ENCODE measurements around the gene TUBB4A.

TUBB4A gene

GRCh38 chr19:6476896-6477431 is 25.1 kb downstream of the TUBB4A start:
- TF ChIP-seq CEBPB (IDR thresholded peaks at IDR 0.05) (no peak), CREB1 (IDR thresholded peaks at IDR 0.05; ENCODE audit: low read depth) (no peak), TAF1 (IDR thresholded peaks at IDR 0.05; ENCODE audit: low read depth) (no peak), RAD21 (IDR thresholded peaks at IDR 0.05; ENCODE audit: low read depth) (no peak)
- TF ChIP-seq, protein P1, sequence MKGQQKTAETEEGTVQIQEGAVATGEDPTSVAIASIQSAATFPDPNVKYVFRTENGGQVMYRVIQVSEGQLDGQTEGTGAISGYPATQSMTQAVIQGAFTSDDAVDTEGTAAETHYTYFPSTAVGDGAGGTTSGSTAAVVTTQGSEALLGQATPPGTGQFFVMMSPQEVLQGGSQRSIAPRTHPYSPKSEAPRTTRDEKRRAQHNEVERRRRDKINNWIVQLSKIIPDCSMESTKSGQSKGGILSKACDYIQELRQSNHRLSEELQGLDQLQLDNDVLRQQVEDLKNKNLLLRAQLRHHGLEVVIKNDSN (IDR thresholded peaks at IDR 0.05), result no peak

- TF ChIP-seq YY1 (IDR thresholded peaks at IDR 0.05; ENCODE audit: low read depth) (no peak), EP300 (IDR thresholded peaks at IDR 0.05; ENCODE audit: borderline replicate concordance) (no peak), TAF1 (IDR thresholded peaks at IDR 0.05; ENCODE audit: low read depth) (0 out of 2 replicates have a peak, but pooled peaks have one; percentile 30), CEBPB (IDR thresholded peaks at IDR 0.05) (no peak), CREB1 (IDR thresholded peaks at IDR 0.05; ENCODE audit: low read depth) (peak; percentile 50; the same call in 1 of the 2 replicates), TCF12 (IDR thresholded peaks at IDR 0.05; ENCODE audit: low read depth) (no peak), ZBTB7A (IDR thresholded peaks at IDR 0.05; ENCODE audit: low read depth) (peak; percentile 46; the same call in 1 of the 2 replicates)
Measured at GRCh38 chr19:6476155-6476895, 25.8 kb downstream of the TUBB4A start.

- TF ChIP-seq ZBTB7A (IDR thresholded peaks at IDR 0.05; ENCODE audit: low read depth), result peak; percentile 22; the same call in 1 of the 2 replicates
- 0 out of 2 replicates have a peak, but pooled peaks have one; percentile 36 for TF ChIP-seq TCF12 (IDR thresholded peaks at IDR 0.05; ENCODE audit: low read depth)
- TF ChIP-seq CEBPB (IDR thresholded peaks at IDR 0.05), result no peak
- no peak for TF ChIP-seq NFIC (IDR thresholded peaks at IDR 0.05)
- TF ChIP-seq, protein P1 (IDR thresholded peaks at IDR 0.05), result peak; percentile 65
- TF ChIP-seq, protein P2, sequence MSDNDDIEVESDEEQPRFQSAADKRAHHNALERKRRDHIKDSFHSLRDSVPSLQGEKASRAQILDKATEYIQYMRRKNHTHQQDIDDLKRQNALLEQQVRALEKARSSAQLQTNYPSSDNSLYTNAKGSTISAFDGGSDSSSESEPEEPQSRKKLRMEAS (IDR thresholded peaks at IDR 0.05), result peak; percentile 100
Measured at GRCh38 chr19:6475321-6476108, 26.6 kb downstream of the TUBB4A start.

GRCh38 chr19:6473647-6474046 is 28.5 kb downstream of the TUBB4A start:
- TF ChIP-seq TCF12 (IDR thresholded peaks at IDR 0.05; ENCODE audit: low read depth) (no peak), FOXM1 (IDR thresholded peaks at IDR 0.05; ENCODE audit: borderline replicate concordance, low read depth) (no peak), YY1 (IDR thresholded peaks at IDR 0.05; ENCODE audit: low read depth) (no peak), TAF1 (IDR thresholded peaks at IDR 0.05; ENCODE audit: low read depth) (no peak), CEBPB (IDR thresholded peaks at IDR 0.05) (no peak), EP300 (IDR thresholded peaks at IDR 0.05; ENCODE audit: borderline replicate concordance) (no peak), ZBTB7A (IDR thresholded peaks at IDR 0.05; ENCODE audit: low read depth) (no peak), RAD21 (IDR thresholded peaks at IDR 0.05; ENCODE audit: low read depth) (no peak), REST (IDR thresholded peaks at IDR 0.05; ENCODE audit: low read depth) (no peak), CREB1 (IDR thresholded peaks at IDR 0.05; ENCODE audit: low read depth) (no peak), EGR1 (IDR thresholded peaks at IDR 0.05) (no peak), NFIC (IDR thresholded peaks at IDR 0.05) (no peak), TEAD4 (IDR thresholded peaks at IDR 0.05) (no peak)
- TF ChIP-seq, protein P1 (IDR thresholded peaks at IDR 0.05), result no peak
- TF ChIP-seq, protein P2 (IDR thresholded peaks at IDR 0.05), result no peak

- TF ChIP-seq TEAD4 (IDR thresholded peaks at IDR 0.05) (no peak), EP300 (IDR thresholded peaks at IDR 0.05; ENCODE audit: borderline replicate concordance) (no peak), YY1 (IDR thresholded peaks at IDR 0.05; ENCODE audit: low read depth) (no peak), RAD21 (IDR thresholded peaks at IDR 0.05; ENCODE audit: low read depth) (no peak)
Measured at GRCh38 chr19:6472713-6473112, 29.4 kb downstream of the TUBB4A start.

- TF ChIP-seq TEAD4 (IDR thresholded peaks at IDR 0.05) (no peak), EP300 (IDR thresholded peaks at IDR 0.05; ENCODE audit: borderline replicate concordance) (no peak), TAF1 (IDR thresholded peaks at IDR 0.05; ENCODE audit: low read depth) (no peak), NFIC (IDR thresholded peaks at IDR 0.05) (no peak), REST (IDR thresholded peaks at IDR 0.05; ENCODE audit: low read depth) (no peak), FOXM1 (IDR thresholded peaks at IDR 0.05; ENCODE audit: borderline replicate concordance, low read depth) (no peak), YY1 (IDR thresholded peaks at IDR 0.05; ENCODE audit: low read depth) (no peak), RAD21 (IDR thresholded peaks at IDR 0.05; ENCODE audit: low read depth) (no peak), CEBPB (IDR thresholded peaks at IDR 0.05) (no peak)
- TF ChIP-seq, protein P2 (IDR thresholded peaks at IDR 0.05), result no peak
- TF ChIP-seq, protein P1 (IDR thresholded peaks at IDR 0.05), result no peak
Measured at GRCh38 chr19:6471076-6471475, 31.0 kb downstream of the TUBB4A start.
